ENCODE measurements around the gene TEKT5.

- TF ChIP-seq CTCF (conservative IDR thresholded peaks at IDR 0.05) (no peak), EZH2 (IDR thresholded peaks at IDR 0.05; ENCODE audit: low read depth) (no peak)
Observed at GRCh38 chr16:10611825-10612342, 82.8 kb downstream of the TEKT5 start.

All from PC-9 (cell line).